ENCODE results near the gene PHLPP1. TPM values are rescaled to one million over a fixed set of nuclear protein-coding genes. Genes with fewer than 3 reads are reported as not detected.

PHLPP1 gene
- total and polyA plus RNA-seq, 9 of the 15 experiments (the other 6 are each of a cell fraction or from before 2014, with no cell fraction given): 0.56 to 9.0 (median 4.5) TPM

- no TSS peak for BruUV-seq (replicated peaks)
- ChIA-PET POLR2A (no interaction called here), CTCF (ENCODE audit: low intra/inter-chr PET ratio) (no interaction called here)
- Histone ChIP-seq H3K79me2 (ENCODE audit: control insufficient read depth, insufficient read depth, low read length) (peaks cover 47% of the 10 kb centered on the region), H2AFZ (ENCODE audit: low read depth, low read length) (no peak overlapping the region), H3K4me1 (replicated peaks in 1 of 2; ENCODE audit: control insufficient read depth in 2 of 2, insufficient read depth in 2 of 2, low read length in 2 of 2) (peaks cover 0 to 10% of the 10 kb centered on the region in 2 experiments; a peak in 1 of 5 replicates), H3K9ac (ENCODE audit: insufficient read depth in 1 of 2, low read depth in 2 of 2, low read length in 2 of 2) (no peak overlapping the region), H3K4me3 (no peak overlapping the region), H3K27me3 (ENCODE audit: control insufficient read depth in 2 of 2, insufficient read depth in 2 of 2, low read length in 2 of 2) (no peaks in the 10 kb centered on the region), H4K20me1 (replicated peaks; ENCODE audit: control insufficient read depth, insufficient read depth, low read length) (peaks cover 7% of the 10 kb centered on the region; the same call in 1 of the 2 replicates), H3K9me1 (ENCODE audit: control insufficient read depth, insufficient read depth, low read length) (no peaks in the 10 kb centered on the region), H3K9me3 (replicated peaks; ENCODE audit: control insufficient read depth, insufficient read depth, low read depth, low read length) (no peaks in the 10 kb centered on the region), H3K27ac (ENCODE audit: extremely low read depth, low read depth, low read length) (no peak overlapping the region), H3K4me2 (ENCODE audit: insufficient read depth, low read length) (no peak overlapping the region), H3K36me3 (ENCODE audit: control insufficient read depth, insufficient read depth, low read length) (no peaks in the 10 kb centered on the region)
- peak; percentile 98 for TF ChIP-seq ZNF134 (CRISPR knock-in tag; conservative IDR thresholded peaks at IDR 0.05)
- TF ChIP-seq RBM25 (IDR thresholded peaks at IDR 0.05; ENCODE audit: low read depth, low read length, severe bottlenecking): peak; percentile 76
- TF ChIP-seq ARID2 (IDR thresholded peaks at IDR 0.05): no peak
- 100% methylated on average over 2 of the region's 2 CpGs for WGBS (ENCODE audit: insufficient coverage, low coverage, missing lambda C conversion rate)
- no peak for DNase-seq (ENCODE audit: extremely low read depth in 1 of 4, low spot score in 3 of 4)
- in situ Hi-C loops (cut with MboI) (no loop called here), intact Hi-C loops (cut with micrococcal nuclease) (loop anchor here (5.0 kb wide), 1 partner anchor 59 kb away; the partner anchor contains the start of gene PHLPP1)
- ATAC-seq: no peak
- no peak for FAIRE-seq
Observed at GRCh38 chr18:62776024-62776570, 60.8 kb downstream of the PHLPP1 start.

- no peak for DNase-seq (ENCODE audit: extremely low read depth in 1 of 4, low spot score in 3 of 4)
- FAIRE-seq: no peak
- CTCF ChIA-PET (ENCODE audit: low intra/inter-chr PET ratio): no interaction called here
- ATAC-seq: no peak
- H3K79me2 ChIP-seq (ENCODE audit: control insufficient read depth, insufficient read depth, low read length): peaks cover 49% of the 10 kb centered on the region
- no peak overlapping the region for H3K4me2 ChIP-seq (ENCODE audit: insufficient read depth, low read length)
- no peaks in the 10 kb centered on the region for H3K9me3 ChIP-seq (replicated peaks; ENCODE audit: control insufficient read depth, insufficient read depth, low read depth, low read length)
- BruUV-seq (replicated peaks): no TSS peak
- intact Hi-C loops (cut with micrococcal nuclease): loop anchor here (5.0 kb wide), 1 partner anchor 61 kb away; the partner anchor contains the start of gene PHLPP1
- H3K9me1 ChIP-seq (ENCODE audit: control insufficient read depth, insufficient read depth, low read length): no peaks in the 10 kb centered on the region
- H3K27me3 ChIP-seq (ENCODE audit: control insufficient read depth in 2 of 2, insufficient read depth in 2 of 2, low read length in 2 of 2): no peaks in the 10 kb centered on the region
- H4K20me1 ChIP-seq (replicated peaks; ENCODE audit: control insufficient read depth, insufficient read depth, low read length): peaks cover 7% of the 10 kb centered on the region; the same call in 1 of the 2 replicates
- POLR2A ChIA-PET: no interaction called here
- H3K4me1 ChIP-seq (replicated peaks in 1 of 2; ENCODE audit: control insufficient read depth in 2 of 2, insufficient read depth in 2 of 2, low read length in 2 of 2): peaks cover 0 to 10% of the 10 kb centered on the region in 2 experiments; a peak in 1 of 5 replicates
- 40% methylated on average over 1 of the region's 1 CpG for WGBS (ENCODE audit: insufficient coverage, low coverage, missing lambda C conversion rate)
- no peak overlapping the region for H2AFZ ChIP-seq (ENCODE audit: low read depth, low read length)
- in situ Hi-C loops (cut with MboI): no loop called here
- no peak overlapping the region for H3K4me3 ChIP-seq
- H3K36me3 ChIP-seq (ENCODE audit: control insufficient read depth, insufficient read depth, low read length): no peaks in the 10 kb centered on the region
- H3K9ac ChIP-seq (ENCODE audit: insufficient read depth in 1 of 2, low read depth in 2 of 2, low read length in 2 of 2): no peak overlapping the region
- peak overlapping the region; percentile 22; the same call in 1 of the 3 replicates for H3K27ac ChIP-seq (ENCODE audit: extremely low read depth, low read depth, low read length)
- TF ChIP-seq RAD51 (IDR thresholded peaks at IDR 0.05; ENCODE audit: borderline replicate concordance, low read depth) (no peak), AFF4 (CRISPR knock-in tag; IDR thresholded peaks at IDR 0.05) (no peak), ZNF696 (CRISPR knock-in tag; conservative IDR thresholded peaks at IDR 0.05) (no peak), MTF1 (CRISPR knock-in tag; IDR thresholded peaks at IDR 0.05; ENCODE audit: borderline replicate concordance) (no peak), ATF7 (IDR thresholded peaks at IDR 0.05) (peak; percentile 38; the same call in 1 of the 2 replicates), FOXA3 (CRISPR knock-in tag; conservative IDR thresholded peaks at IDR 0.05 in 1 of 2, IDR thresholded peaks at IDR 0.05 in 1 of 2) (no peak), ZNF561 (CRISPR knock-in tag; conservative IDR thresholded peaks at IDR 0.05) (no peak)
Observed at GRCh38 chr18:62777814-62778213, 62.5 kb downstream of the PHLPP1 start.
